Lung (tissue), 12 donors: Measurements from ENCODE around the gene LDHD. TPM values are rescaled to one million over a fixed set of nuclear protein-coding genes. Genes with fewer than 3 reads are reported as not detected.
A peak's percentile ranks its signal among the peaks of the same experiment; 100 is the strongest.

Source experiments
- ATAC-seq: fragments of 200-7000 bp; cut with Tn5 transposase; one replicate; pipeline ENCODE4 v1.9.1; 2020; ENCODE audit warnings: moderate number of reproducible peaks; ENCODE audit not compliant: insufficient read depth, low FRiP score
- DNase-seq, 3 donors: peaks; one replicate each; pipeline ENCODE4 v3.0.0-alpha.2; 2013 to 2017
- H3K27ac ChIP-seq, 2 donors: one replicate each; pipeline ENCODE4 v1.5.1; 2013; ENCODE audit warnings: mild to moderate bottlenecking in 2 of 2, moderate library complexity in 2 of 2, control low read depth in 1 of 2, inconsistent platforms in 1 of 2, low read depth in 1 of 2, low read length in 1 of 2
- H3K27me3 ChIP-seq, 3 donors: one replicate each; pipeline ENCODE4 v1.5.1; 2013; ENCODE audit warnings: low read length in 2 of 3; ENCODE audit not compliant: control insufficient read depth in 3 of 3, insufficient read depth in 3 of 3
- H3K36me3 ChIP-seq, 4 donors: one replicate each; pipeline ENCODE4 v1.5.1; 2013; ENCODE audit warnings: low read length in 4 of 4, mild to moderate bottlenecking in 1 of 4, moderate library complexity in 1 of 4; ENCODE audit not compliant: control insufficient read depth in 4 of 4, insufficient read depth in 4 of 4
- H3K4me1 ChIP-seq, 5 donors: one replicate each; pipeline ENCODE4 v1.5.1; 2013; ENCODE audit warnings: low read length in 5 of 5, mild to moderate bottlenecking in 2 of 5, moderate library complexity in 1 of 5; ENCODE audit not compliant: control insufficient read depth in 5 of 5, insufficient read depth in 5 of 5
- H3K4me3 ChIP-seq: one replicate; pipeline ENCODE4 v1.5.1; 2013; ENCODE audit warnings: mild to moderate bottlenecking, control low read depth, moderate library complexity
- H3K9ac ChIP-seq, 2 donors: one replicate each; pipeline ENCODE4 v1.5.1; 2013; ENCODE audit warnings: low read length in 2 of 2, control low read depth in 1 of 2; ENCODE audit not compliant: insufficient read depth in 1 of 2
- H3K9me3 ChIP-seq, 4 donors: one replicate each; pipeline ENCODE4 v1.5.1; 2013; ENCODE audit warnings: low read length in 3 of 4, mild to moderate bottlenecking in 1 of 4, moderate library complexity in 1 of 4; ENCODE audit not compliant: control insufficient read depth in 4 of 4, insufficient read depth in 3 of 4
- WGBS, 2 donors: extraction: QIAGEN DNeasy Blood & Tissue Kit; methylation state at CpG; one replicate each; pipeline ENCODE4 v1.1.7; 2013; 5-methylcytosine and 5-hydroxymethylcytosine counted together
- polyA plus RNA-seq, 2 donors: library from polyadenylated mRNA; stranded (reverse); fragments of 200-250 nt; gene quantifications; one replicate each; pipeline ENCODE4 v1.2.1, GENCODE V29; 2013
- total RNA-seq, 2 donors: library from RNA; depleted of rRNA in 1 of 2; stranded (reverse); fragments of >200 nt in 1 of 2; gene quantifications; one replicate each; pipeline ENCODE4 v1.2.1, GENCODE V29; 2014 to 2021
- TF ChIP-seq, protein P1 (sequence below): IDR thresholded peaks from 2 replicates; pipeline ENCODE4 v1.5.1; 2012; ENCODE audit warnings: mild to moderate bottlenecking; ENCODE audit errors: control extremely low read depth, extremely low read depth
- donor health status: control.
- donor health status: control.
- donor health status: Bipolar disorder and iron deficiency.
- donor health status: healthy.
- donor health status: DM: yes; HTN: yes; CAD: no.

LDHD gene
- total and polyA plus RNA-seq, 4 donors, result 4.3 to 17.0 (median 8.1) TPM

DNA sequence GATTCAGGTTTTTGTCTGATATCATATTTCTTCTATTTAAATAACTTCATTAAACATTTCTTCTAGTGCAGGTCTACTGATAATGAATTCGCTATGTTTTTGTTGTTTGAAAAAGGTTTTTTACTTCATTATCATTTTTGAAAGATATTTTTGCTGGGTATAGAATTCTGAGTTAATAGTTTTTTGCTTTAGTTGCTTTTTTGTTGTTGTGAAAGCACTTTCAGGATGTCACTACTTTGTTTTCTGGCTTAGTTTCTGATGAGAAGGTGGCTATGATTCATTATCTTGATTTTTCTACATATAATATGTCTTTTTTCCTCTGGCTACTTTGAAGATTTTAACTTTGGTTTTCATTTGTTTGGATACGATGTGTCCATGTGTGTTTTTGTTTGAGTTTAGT lies 35.2 kb upstream of the LDHD start:
- DNase-seq (no peak), ATAC-seq (no peak)
- Histone ChIP-seq H3K4me3 (no peak overlapping the region), H3K9ac (no peak overlapping the region), H3K27ac (no peak overlapping the region), H3K9me3 (peaks cover 0 to 15% (median 2%) of the 10 kb centered on the region in 4 donors), H3K36me3 (peaks cover 2 to 33% (median 13%) of the 10 kb centered on the region in 4 donors), H3K4me1 (peaks cover 0 to 2% (median 0%) of the 10 kb centered on the region in 5 donors), H3K27me3 (no peaks in the 10 kb centered on the region)
- 49 to 50% methylated on average over 2 of the region's 2 CpGs for whole genome bisulfite sequencing, 2 donors
- TF ChIP-seq, protein P1, sequence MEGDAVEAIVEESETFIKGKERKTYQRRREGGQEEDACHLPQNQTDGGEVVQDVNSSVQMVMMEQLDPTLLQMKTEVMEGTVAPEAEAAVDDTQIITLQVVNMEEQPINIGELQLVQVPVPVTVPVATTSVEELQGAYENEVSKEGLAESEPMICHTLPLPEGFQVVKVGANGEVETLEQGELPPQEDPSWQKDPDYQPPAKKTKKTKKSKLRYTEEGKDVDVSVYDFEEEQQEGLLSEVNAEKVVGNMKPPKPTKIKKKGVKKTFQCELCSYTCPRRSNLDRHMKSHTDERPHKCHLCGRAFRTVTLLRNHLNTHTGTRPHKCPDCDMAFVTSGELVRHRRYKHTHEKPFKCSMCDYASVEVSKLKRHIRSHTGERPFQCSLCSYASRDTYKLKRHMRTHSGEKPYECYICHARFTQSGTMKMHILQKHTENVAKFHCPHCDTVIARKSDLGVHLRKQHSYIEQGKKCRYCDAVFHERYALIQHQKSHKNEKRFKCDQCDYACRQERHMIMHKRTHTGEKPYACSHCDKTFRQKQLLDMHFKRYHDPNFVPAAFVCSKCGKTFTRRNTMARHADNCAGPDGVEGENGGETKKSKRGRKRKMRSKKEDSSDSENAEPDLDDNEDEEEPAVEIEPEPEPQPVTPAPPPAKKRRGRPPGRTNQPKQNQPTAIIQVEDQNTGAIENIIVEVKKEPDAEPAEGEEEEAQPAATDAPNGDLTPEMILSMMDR, result no peak

DNA sequence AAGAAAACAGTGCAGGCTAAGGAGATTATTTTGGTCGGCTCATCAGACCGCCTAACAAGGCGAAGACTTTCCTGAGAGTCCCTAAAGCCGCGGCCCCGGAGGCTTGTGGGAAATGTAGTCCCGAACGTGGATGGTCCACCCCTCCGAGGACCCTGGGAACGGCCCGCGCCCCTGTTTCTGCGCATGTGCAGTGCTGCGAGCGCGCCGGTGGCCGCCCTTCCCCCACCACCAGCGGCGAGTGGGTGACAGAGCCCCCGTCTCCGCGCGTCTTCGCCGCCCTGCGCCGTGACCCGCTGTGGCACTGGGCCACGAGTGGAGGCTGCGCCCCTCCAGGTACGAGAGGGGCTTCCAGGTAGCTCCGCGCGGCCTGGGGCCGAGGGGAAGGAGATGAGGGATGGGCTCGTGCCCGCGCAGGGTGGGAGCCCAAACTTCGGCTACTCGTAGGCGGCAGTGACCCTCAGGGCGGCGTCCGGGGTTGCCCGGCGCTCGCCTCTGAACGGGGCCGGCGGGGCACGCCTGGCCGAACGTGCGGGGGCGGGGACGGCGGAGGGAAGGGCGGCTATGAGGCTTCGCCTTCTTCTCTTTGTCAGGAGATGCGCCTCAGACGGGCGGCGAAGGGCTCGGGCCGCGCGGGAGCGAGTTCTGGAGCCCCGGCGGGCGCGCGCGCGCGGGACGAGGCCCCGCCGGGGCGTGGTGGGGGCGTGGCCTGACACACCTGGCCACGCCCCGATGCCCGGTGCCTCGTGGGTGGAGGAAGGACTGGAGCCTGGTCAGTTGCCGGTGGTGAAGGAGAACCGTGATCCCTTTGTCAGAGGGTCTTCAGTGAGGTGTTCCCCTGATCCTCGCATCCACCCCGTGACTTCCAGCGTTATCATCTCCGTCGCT lies 32.0 kb upstream of the LDHD start, which contains the start of gene ZFP1:
Gene ZFP1, plus strand, starts transcription at position 214 of the 885 bp plus-strand sequence. CDS start 4,428 bp downstream, outside the sequence.
- Histone ChIP-seq H3K36me3 (peaks cover 0 to 14% (median 7%) of the 10 kb centered on the region in 4 donors), H3K9ac (peak within 1 kb of the TSS; percentile 68 to 81), H3K4me3 (peak within 1 kb of the TSS; percentile 100), H3K27ac (peak within 1 kb of the TSS; percentile 93 to 99), H3K4me1 (peaks cover 0 to 2% (median 0%) of the 10 kb centered on the region in 5 donors), H3K9me3 (peaks cover 0 to 20% (median 4%) of the 10 kb centered on the region in 4 donors), H3K27me3 (no peaks in the 10 kb centered on the region)
- peak; percentile 96 to 97 (median 97) for DNase-seq
- 1% methylated on average over 74 to 93 of the region's 93 CpGs for WGBS, 2 donors
- ATAC-seq, result peak; percentile 93
- TF ChIP-seq, protein P1, result no peak

DNA sequence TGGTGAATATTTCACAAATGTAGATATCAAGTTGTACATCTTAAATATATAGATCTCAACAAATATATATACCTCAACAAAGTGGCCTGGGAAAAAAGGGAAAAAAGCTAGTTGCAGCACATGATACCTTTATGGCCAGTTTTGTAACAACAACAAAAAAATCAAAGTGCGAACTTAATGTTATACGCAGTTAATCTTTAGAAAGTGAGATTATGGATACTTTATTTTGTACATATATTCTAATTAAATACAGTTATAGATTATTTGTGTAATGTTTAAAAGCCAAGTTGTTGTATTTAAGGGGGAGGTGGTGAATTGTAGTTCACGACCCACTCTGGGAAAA lies 31.4 kb upstream of the LDHD start:
- peaks cover 0 to 16% (median 4%) of the 10 kb centered on the region in 4 donors for H3K9me3 ChIP-seq
- no peak overlapping the region for H3K4me3 ChIP-seq
- 56 to 64% methylated on average over 3 of the region's 3 CpGs for WGBS, 2 donors
- ATAC-seq (no peak), DNase-seq (no peak)
- H3K27me3 ChIP-seq, result no peaks in the 10 kb centered on the region
- H3K9ac ChIP-seq, result peak overlapping the region in 1 of 2 donors; percentile 68
- H3K36me3 ChIP-seq, result peaks cover 0 to 11% (median 4%) of the 10 kb centered on the region in 4 donors
- TF ChIP-seq, protein P1, result no peak
- H3K27ac ChIP-seq, result no peak overlapping the region
- H3K4me1 ChIP-seq, result peaks cover 0 to 2% (median 0%) of the 10 kb centered on the region in 5 donors
